COLO668 (cell line): ENCODE data around the gene CARS1.

Source experiments
- DNase-seq: peaks from one replicate; lab custom pipeline; 2025; ENCODE audit not compliant: unreplicated experiment; lab: John Stamatoyannopoulos, UW

Gene CARS1

DNA sequence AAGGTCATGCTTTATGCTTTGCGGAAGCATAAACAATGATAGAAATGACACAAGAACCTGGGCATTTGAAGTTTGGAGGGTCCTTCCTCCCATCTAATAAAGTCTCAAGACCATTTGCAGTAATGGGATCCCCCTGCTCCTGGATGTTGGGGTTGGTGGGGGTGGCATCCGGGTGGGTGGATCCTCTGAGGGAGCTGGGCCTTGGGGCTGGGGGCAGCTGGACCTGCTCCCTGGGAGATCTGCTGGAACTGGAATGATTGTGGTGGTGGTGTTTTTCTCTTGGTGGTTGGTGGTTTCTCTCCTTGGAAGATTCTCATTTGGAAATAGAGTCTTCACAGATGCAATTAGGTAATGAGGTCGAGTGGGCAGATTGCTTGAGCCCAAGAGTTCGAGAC, 62.9 kb downstream of the CARS1 start:
- DNase-seq = no peak

DNA sequence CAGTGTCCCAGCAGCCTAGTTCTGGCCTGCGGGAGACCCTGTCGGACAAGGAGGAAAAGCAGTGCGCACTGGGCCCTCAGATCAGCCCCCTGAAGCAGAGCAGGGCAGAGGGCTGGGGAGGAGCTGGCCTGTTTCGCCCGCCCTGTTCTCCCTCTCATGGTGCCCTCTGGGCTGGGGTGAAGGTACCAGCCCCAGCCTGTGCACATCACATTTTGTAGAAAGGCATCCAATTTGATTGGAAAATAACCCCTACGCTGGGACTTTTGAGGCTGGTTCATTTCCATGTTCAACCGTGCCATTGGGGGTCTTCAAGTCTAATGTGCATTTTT, 64.3 kb downstream of the CARS1 start:
- DNase-seq = peak; percentile 42

DNA sequence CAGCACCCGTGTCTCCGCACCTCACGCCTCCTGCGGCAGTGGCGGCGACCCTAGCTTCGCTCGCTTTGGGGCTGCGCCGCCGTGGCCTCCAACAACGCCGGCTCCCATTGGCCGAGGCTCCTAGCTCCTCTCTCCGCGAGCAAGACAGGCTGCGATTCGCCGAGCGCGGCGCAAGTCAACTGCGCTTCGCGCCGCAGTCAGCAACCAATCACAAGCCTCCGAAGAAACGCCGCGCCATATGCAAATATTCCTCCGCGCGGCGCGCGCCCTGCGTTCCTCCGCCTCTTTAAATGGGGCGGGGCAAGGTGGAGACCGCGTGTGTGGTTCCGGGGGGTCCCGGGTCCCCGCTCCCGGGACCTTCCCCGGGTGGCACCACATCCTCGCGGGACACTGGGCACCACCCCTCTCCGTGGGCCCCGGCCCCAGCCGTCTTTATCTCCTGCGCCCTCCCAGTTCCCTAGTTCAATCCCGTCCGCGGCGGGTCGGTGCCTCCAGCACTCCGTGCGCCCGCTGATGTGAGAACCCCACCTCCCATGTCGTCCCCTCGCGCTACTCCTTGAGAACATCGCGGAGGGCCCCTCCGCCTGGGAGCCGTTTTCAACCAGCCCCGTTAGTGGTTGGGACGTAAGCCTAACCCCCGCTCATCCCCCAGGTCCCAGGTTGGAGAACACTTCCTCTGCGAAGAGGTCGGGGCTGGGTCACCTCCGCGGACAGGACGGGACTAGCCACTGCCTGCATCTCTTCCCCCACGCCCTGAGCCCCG, 64.8 kb downstream of the CARS1 start, which contains the start of gene NAP1L4:
Gene NAP1L4 (minus strand): TSS at position 96 of the 763 bp plus-strand sequence. CDS start 13,109 bp downstream, outside the sequence.
- peak; percentile 98 for DNase-seq

DNA sequence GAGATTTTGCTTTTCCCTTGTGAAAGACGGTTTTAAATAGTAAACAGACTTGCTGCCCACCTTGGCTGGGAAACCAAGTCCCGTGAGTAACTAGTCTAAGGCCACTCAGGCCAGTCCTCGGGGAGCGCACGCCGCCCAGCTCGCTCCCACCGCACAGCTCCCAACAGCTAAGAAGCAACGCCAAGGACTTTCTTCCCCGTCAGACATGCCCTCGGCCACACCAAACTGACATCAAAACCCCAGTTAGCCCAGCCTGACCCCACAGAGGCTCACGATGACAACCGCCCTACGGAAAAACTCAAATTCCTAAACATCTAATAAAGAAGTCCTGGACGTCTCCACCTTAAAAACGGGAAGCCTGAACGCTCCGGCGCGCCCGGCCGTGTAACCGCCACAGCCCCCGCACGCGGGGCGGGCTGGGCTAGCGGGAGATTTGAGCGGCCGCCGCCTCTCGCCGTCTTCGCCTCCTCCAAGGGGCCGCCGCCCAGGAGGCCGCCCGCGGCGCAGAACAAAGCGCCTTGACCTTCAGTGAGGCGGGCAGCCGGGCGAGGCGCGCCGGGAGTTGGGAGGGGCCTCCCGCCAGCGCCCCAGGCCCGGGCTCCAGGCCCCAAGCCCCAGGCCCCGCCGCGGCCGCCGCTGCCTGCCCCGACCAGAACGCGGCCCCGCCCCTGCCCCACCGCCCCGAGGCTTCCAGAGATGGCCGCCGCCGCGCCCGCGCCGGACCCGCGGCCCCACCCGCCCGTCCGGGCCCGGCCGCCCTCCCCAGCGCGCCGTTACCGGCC, 65.6 kb downstream of the CARS1 start:
- DNase-seq = peak; percentile 89

DNA sequence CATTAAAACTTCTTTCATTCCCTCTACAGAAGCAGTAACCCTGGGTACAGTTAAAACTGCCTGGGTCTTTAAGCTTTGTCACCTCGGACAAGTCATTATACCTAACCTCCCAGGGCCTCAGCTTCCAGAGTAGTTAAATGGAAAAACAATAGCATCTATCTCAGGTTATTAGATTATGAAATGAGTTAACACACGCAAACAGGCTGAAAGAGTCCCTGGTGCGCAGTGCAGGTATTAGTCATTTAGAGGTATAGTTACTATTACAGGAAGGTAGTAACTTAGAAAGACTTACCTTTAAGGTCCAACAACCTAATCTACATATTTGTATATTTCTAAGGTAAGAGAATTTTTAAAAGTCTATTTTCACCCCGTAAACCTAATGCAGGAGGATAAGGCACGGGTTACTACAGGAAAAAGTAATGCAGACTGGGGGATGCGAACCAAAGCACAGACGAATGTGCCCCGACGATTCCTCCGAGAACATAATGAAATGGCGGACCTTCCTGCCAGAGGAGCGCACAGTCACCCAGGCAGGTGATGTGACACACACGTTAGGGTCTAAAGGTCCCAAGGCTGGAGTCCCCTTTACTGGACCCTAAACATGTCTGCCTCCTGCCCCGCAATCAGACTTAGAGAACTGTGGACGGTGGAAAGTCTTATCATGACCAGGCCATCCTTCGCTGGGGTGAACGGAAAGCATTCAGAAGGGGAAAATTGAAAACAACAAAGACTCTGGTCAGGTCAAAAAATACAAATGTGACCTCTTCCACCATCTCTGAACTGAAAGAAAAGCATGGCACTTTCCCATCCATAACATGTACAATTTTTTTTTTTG, 66.4 kb downstream of the CARS1 start:
- peak; percentile 33 for DNase-seq

DNA sequence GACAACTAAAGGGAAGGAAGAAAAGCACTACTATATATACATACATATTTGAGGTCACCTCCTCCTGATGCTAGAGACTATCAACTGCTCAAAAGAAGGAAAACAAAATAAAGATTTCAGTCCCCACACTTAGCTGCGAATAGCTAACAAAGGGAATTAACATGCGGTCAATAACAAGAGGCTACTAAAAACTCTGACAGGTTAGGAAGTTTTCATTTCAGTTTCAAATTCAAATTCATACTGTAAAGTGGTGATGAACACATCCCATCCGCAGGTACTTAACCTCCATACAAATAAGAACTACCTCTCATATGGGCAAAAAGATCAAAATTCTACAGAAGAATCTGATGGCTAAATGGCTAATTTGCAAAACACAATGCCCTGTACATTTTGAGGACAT, 67.7 kb downstream of the CARS1 start:
- DNase-seq = no peak

DNA sequence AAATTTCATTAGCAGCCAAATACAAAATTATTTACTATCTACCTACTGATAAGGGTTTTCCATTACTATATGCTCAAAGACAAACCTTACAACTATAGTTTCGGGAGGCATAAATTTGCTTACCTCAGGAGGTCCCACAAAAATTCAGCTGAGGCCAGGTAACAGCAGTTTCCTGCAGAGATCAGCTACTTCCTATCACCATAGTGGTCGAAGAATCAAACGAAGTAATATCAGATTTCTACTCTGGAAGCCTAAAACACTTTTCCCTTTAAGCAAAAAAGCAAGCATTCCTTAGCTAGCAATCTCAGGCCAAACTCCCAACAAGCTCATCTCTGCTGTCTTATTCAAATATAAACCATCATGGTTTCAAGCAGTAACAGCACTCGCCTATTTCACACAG, 68.2 kb downstream of the CARS1 start:
- DNase-seq = no peak

DNA sequence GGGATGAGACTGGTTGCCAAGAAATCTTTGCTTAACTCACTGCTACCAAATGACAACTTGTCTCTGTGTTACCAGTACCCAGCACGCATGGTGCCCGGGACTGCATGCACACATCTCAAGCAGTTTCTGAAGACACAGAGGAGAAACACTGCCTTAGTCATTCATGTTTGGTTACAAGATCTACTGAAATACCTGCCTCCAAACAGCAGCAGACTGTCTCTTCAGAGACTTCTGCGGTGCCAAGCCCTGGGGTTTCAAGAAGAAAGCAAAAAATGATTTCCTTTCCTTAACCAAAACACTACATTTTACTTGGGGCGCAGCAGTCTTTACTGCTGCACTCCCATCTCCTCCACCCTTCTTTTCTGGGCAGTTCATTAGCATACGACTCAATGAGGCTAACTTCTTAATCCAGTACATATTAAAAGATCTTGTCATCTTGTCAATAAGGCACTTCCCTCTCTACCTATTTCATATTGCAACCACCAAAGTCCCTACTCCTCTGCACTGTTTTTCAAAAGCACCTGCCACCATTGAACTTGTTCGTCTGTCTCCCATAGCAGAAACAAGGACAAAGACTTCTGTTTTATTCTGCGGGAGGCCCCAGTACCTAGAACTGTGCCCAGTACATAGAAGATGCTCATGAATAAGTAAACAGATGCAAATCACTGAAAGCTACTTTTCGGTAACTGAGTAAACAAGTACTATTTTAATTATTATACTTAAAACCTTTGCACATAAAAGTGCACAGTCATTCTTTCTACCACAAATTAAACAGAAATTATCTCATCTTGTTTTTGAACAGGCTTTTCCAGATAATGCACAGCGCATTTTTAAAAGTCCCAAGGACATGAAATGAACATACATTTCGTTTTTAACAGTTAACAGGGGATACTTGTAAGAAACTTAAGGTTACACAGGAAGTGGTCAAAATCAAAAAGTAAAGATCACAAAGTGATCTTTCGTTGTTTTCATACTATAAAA, 69.1 kb downstream of the CARS1 start:
- DNase-seq = no peak

DNA sequence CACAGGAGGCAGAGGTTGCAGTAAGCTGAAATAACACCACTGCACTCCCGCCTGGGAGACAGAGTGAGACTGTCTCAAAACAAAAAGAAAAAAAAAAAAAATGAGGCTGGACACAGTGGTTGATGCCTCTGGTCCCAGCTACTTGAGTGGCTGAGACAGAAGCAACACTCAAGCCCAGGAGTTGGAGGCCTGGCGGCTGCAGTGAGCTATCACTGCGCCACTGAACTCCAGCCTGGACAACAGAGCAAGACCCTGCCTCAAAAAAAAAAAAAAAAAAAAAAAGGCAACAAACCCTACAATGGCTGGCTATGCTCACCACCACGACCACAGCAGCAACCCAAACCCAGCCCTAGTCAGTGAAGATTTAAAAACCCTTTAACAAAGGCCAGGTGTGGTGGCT, 73.3 kb downstream of the CARS1 start:
- no peak for DNase-seq

DNA sequence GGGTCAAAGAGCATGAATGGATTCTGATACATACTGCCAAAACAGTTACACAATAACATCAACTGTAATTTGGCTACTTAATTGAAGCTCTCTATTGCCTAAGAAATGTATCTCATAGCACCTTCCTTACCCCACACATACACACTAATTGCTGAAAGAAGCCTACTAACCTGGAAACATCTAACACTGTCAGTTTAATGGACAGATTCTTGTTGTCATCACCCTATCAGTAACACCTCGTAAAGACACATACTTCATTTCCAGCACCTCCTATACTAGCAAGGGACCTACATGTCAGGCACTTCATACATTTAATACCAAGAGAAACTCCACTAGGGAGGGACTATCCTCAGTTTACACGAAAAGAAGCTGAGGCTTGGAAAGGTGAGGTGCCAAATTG, 75.0 kb downstream of the CARS1 start:
- no peak for DNase-seq

DNA sequence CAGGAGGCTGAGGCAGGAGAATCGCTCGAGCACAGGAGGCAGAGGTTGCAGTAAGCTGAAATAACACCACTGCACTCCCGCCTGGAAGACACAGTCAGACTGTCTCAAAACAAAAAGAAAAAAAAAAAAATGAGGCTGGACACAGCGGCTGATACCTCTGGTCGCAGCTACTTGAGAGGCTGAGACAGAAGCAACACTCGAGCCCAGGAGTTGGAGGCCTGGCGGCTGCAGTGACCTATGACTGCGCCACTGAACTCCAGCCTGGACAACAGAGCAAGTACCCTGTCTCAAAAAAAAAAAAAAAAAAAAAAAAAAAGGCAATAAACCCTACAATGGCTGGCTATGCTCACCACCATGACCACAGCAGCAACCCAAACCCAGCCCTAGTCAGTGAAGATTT, 76.1 kb downstream of the CARS1 start:
- no peak for DNase-seq

DNA sequence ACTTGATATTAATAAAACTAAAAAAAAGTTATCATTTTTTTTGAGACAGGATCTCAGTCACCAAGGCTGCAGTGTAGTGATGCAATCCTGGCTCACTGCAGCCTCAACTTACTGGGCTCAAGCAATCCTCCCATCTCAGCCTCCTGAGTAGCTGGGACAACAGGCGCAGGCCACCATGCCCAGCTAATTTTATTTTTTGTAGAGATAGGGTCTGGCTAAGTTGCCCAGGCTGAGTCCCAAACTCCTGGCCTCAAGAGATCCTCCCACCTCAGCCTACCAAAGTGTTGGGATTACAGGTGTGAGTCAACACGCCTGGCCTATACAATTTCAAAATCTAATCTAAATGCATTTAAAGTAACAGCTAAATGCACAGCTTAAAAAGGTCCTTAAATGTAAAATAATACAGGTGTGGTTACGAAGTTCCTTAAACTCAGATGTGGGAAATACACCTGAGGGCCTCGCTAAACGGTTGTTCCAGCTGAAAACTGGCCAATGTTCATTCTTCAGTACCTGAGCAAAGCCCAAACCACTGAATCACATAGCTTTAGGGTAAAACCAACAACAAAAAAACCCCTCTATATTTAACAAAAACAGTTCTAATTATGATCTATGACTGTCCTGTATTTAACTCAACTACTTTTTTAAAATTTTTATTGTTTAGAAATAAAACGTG, 76.9 kb downstream of the CARS1 start:
- no peak for DNase-seq

DNA sequence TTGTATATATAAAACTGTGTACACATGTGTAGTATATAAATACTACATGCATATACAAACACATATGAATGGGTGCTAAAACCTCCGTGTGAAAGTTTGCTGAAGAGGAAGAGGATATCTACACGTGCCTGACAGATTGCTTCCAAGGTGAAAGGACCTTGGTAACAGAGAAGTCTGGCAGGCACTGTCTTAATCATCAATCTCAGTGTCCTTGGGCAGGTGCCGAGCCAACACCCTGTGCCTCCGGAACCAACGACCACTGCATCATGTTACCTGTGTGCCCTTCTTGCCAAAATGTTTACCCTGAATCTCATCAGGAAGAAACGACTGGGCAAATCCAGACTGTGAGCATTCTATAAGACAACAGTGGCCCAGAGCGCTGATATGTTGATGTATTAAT, 80.1 kb downstream of the CARS1 start:
- no peak for DNase-seq

DNA sequence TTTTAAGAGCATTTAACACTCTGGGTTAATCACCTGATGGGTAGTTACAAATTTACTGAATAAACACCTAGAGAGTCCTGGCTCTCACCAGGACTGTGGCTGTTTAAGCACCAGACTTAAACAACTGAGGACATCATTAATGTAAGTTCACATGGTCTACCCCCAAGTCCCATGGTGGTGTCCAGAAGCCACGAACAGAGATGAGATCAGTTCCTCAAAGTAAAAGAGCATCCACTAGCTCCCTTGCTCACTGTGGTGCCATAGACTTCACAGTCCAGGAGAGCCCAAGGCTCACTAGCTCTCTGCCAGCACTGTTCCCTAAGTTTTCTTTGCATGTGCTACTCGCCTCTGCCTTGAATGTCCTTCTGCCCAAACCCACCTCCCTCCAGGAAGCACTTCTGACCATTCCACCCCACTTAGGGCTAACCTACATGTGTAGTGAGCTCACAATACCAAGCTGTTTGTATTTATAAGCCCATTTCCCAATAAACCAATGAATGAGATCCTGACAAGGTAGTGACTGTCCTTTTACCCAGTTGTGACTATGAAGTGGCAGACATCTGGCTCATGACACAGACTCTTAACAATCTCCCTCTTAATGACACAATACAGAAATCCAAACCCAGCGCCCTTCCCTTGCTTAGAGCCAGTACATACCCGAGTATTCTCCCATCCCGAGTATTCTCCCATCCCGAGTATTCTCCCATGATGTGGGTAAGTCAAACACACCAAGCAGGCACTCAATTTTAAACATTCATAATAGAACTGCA, 80.7 kb downstream of the CARS1 start:
- no peak for DNase-seq

DNA sequence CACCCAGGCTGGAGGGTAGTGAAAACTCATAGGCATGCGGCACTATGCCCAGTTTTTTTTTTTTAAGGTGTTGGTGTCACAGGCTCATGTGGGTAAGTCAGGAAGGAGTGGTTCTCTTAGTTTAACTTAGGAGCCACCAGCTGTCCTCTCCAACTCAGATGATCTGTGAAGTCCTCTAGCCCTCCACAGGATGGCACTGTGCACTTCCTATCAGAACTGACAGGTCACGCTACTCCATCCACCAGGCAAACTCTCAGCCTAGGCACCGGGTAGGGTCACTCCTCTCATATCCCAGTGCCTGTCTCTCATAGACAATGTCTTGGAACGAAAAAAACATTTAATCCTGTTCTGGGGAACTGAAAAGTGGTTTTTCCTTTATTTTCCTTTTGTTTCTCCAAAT, 81.6 kb downstream of the CARS1 start:
- peak; percentile 9 for DNase-seq

DNA sequence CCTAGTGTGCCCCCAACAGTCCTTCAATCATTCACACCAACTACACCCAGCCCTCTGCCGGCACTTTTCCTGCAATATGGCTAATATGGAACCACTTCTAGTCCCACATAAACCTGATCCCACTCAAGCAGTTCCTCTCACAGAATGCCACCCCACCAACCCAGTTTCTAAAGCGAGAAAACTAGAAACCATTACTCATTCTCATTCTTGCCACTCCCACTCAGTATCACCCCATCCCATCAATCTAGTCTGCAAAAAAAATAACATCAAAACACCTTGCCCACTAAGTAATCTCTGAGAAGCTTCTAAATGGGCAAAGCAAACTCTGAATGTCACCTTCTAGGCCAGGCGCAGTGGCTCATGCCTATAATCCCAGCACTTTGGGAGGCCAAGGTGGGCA, 83.0 kb downstream of the CARS1 start:
- no peak for DNase-seq

DNA sequence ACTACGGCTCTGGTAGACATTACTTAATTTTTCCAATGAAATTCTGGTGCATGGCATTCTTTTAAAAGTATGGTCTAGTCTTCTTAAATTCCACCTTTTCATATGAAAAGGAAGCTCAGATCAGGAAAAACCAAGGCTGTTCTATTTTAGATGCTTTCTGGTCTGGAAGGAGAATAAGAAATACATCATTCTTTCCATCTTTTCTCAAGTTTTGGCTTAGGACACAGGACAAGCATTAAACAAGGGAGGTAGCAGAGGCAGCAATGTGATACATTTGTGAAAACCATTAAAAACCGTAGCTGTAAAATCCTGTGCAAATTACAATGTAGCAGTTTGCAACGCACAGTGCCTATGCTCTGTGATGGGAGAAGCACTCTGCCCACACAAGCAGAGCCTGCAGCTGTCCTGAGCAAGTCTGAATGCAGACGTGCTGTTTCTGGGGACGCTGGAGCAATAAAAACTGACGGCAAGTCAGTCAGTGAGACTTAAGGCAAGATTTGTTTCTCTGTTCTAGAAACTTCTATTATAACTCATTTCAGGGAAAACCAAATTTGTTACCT, 88.8 kb downstream of the CARS1 start:
- DNase-seq = no peak

DNA sequence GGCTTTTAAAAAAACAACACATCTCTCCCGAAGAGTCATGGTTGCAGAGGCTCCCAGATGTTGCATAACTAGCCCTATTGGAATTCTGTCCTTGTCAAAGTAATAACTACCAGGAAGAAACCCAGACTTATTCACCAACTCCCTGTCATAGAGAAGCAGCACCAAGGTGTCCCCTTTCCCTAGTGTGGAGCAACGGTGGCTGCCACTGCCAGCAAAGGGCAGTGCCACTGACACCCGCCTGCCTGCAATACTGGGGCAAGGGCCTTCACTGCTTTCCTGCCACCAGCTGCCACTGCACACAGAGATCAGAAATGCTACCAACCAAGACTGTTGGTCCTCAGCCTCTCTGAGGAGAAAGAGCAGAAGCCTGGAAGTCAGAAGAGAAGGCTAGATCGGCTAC, 92.4 kb downstream of the CARS1 start:
- no peak for DNase-seq

DNA sequence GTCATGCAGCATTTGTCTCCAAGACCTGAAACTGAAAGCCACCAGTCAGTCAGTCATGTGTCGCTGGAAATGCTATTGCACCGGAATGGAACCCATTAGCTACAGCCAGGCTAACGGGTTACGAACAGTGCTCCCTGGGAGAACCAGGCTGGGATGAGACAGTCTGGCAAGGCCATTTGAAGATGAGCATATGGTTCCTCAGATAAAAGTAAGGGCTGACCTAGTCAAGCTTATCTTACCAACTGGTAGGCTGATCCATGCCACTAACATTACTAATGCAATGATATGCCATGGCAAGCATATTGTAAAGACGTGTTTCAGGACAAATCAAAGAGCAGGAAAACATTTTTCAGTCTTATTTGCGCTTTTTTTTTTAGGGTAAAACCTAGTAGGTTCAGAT, 93.5 kb downstream of the CARS1 start:
- no peak for DNase-seq
